ENCODE measurements around the gene CELF2. TPM values are rescaled to one million over a fixed set of nuclear protein-coding genes. Genes with fewer than 3 reads are reported as not detected.

CELF2 gene
- total RNA-seq, 1 donor from 2014 or later = 110 TPM

DNA sequence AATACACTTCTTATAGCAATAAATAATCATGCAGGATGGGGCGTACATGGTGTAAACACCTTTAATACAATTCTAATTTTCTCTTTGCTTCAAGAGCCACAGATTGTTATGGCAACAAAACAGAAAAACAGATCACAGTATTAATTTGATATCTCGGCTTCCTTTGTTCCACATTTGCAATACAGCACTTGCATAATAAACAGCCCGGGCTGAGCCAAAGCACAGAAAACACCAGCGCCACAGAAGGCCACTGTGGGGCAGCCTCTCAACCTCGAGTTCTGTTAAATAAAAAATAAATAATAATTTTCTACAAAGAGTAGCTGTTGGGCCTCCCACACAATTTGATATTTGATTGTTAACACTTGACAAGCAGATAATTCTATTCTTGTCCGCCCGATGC, 337.9 kb downstream of the CELF2 start:
- intact Hi-C loops (cut with DNase I) = no loop called here
- TF ChIP-seq, protein P1, sequence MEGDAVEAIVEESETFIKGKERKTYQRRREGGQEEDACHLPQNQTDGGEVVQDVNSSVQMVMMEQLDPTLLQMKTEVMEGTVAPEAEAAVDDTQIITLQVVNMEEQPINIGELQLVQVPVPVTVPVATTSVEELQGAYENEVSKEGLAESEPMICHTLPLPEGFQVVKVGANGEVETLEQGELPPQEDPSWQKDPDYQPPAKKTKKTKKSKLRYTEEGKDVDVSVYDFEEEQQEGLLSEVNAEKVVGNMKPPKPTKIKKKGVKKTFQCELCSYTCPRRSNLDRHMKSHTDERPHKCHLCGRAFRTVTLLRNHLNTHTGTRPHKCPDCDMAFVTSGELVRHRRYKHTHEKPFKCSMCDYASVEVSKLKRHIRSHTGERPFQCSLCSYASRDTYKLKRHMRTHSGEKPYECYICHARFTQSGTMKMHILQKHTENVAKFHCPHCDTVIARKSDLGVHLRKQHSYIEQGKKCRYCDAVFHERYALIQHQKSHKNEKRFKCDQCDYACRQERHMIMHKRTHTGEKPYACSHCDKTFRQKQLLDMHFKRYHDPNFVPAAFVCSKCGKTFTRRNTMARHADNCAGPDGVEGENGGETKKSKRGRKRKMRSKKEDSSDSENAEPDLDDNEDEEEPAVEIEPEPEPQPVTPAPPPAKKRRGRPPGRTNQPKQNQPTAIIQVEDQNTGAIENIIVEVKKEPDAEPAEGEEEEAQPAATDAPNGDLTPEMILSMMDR (IDR thresholded peaks at IDR 0.05) = no peak
- Histone ChIP-seq H3K4me3 (no peak overlapping the region), H3K4me1 (no peaks in the 10 kb centered on the region), H3K27me3 (no peaks in the 10 kb centered on the region), H3K36me3 (no peaks in the 10 kb centered on the region), H3K9me3 (no peaks in the 10 kb centered on the region), H3K27ac (no peak overlapping the region)
- DNase-seq = no peak
- ATAC-seq = no peak

DNA sequence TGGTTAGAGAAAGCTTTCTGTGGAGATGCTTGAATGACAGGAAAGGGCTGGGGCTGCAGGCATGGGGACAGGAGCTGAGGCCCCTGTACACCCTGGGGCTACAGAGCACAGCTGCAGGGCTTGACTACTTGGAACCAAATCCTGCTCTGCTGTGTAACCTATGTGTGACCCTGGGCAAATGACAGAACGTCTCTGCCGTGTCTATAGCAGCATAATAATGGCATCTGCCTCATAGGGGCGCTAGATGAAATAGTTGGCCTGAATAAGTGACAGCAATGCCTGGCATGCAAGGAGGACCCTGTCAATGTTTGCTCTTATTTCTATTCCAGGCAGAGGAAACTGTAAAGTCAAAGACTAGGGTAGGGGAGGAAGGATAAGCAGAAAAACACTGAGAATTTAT, 339.8 kb downstream of the CELF2 start:
- no peaks in the 10 kb centered on the region for H3K4me1 ChIP-seq
- H3K4me3 ChIP-seq = no peak overlapping the region
- intact Hi-C loops (cut with DNase I) = no loop called here
- H3K27me3 ChIP-seq = no peaks in the 10 kb centered on the region
- no peak for ATAC-seq
- TF ChIP-seq, protein P1 (IDR thresholded peaks at IDR 0.05) = no peak
- H3K27ac ChIP-seq = no peak overlapping the region
- no peak for DNase-seq
- no peaks in the 10 kb centered on the region for H3K36me3 ChIP-seq
- no peaks in the 10 kb centered on the region for H3K9me3 ChIP-seq

DNA sequence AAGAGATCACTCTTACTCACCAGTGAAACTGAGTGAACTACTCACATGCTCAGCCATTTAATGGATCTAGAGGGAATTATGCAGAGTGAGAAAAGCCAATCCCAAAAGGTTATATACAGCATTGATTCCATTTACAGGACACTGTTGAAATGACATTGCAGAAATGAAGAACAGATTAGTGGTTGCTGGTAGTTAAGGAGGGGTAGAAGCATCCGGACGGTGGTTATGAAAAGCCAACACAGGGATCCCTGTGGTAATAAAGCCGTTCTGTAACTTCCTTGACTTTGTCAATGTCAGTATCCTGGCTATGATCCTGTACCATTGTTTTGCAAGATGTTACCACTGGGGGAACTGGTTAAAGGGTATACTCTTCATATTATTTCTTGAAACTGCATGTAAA, 340.3 kb downstream of the CELF2 start:
- Histone ChIP-seq H3K36me3 (no peaks in the 10 kb centered on the region), H3K27me3 (no peaks in the 10 kb centered on the region), H3K4me3 (no peak overlapping the region), H3K4me1 (no peaks in the 10 kb centered on the region), H3K9me3 (no peaks in the 10 kb centered on the region), H3K27ac (no peak overlapping the region)
- DNase-seq = no peak
- intact Hi-C loops (cut with DNase I) = no loop called here
- no peak for ATAC-seq
- TF ChIP-seq, protein P1 (IDR thresholded peaks at IDR 0.05) = no peak

DNA sequence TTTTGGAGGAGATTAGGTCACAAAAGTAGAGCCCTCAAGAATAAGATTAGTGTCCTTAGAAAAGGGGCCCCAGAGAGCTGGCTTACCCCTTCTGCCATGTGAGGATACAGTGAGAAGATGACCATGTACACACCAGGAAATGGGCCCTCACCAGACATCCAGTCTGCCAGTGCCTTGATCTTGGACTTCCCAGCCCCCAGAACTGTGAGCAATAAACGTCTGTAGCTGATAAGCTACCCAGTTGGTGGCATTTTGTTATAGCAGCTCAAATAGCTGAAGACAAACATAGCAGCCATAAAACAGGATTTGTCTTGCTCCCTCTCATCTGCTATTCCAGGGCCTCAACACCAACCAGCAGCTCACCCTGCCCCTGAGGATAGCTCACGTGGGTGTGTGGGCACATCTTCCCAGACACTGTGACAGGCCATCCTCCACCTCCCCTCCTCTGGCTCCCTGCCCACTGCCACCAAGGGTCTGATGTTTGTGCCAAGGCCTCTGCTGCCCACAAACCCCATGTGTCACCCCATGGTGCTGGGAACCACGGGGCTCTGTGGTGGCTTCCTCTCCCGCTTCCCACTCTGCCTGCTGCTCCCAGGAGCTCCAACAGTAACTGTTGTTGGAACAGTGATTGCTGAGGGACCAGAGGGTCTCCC, 341.4 kb downstream of the CELF2 start:
- H3K4me1 ChIP-seq = no peaks in the 10 kb centered on the region
- intact Hi-C loops (cut with DNase I) = no loop called here
- no peak for ATAC-seq
- TF ChIP-seq, protein P1 (IDR thresholded peaks at IDR 0.05) = no peak
- no peak overlapping the region for H3K4me3 ChIP-seq
- no peak for DNase-seq
- H3K27ac ChIP-seq = no peak overlapping the region
- H3K36me3 ChIP-seq = no peaks in the 10 kb centered on the region
- no peaks in the 10 kb centered on the region for H3K9me3 ChIP-seq
- H3K27me3 ChIP-seq = no peaks in the 10 kb centered on the region

DNA sequence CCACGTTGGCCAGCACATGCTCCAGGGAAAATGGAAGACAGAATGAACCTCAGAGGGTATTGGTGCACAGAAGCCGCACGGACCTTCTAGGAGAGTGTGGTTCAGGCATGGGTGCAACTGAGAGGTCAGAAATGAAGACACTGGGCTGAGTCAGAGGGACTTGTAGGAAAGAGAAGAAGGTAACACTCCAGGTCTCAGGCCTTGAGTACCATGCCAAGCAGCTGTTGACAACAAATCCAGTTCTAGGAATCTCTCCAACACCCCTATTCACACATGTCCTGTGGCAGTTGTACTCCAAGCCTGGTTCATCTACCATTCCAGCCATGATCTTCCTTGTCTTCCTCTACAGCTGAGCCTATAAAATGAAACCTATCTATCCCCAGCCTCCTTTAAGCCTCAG, 342.2 kb downstream of the CELF2 start:
- DNase-seq (no peak), ATAC-seq (no peak)
- intact Hi-C loops (cut with DNase I) = no loop called here
- Histone ChIP-seq H3K4me3 (no peak overlapping the region), H3K27ac (no peak overlapping the region), H3K9me3 (no peaks in the 10 kb centered on the region), H3K36me3 (no peaks in the 10 kb centered on the region), H3K27me3 (no peaks in the 10 kb centered on the region), H3K4me1 (no peaks in the 10 kb centered on the region)
- TF ChIP-seq, protein P1 (IDR thresholded peaks at IDR 0.05) = no peak

DNA sequence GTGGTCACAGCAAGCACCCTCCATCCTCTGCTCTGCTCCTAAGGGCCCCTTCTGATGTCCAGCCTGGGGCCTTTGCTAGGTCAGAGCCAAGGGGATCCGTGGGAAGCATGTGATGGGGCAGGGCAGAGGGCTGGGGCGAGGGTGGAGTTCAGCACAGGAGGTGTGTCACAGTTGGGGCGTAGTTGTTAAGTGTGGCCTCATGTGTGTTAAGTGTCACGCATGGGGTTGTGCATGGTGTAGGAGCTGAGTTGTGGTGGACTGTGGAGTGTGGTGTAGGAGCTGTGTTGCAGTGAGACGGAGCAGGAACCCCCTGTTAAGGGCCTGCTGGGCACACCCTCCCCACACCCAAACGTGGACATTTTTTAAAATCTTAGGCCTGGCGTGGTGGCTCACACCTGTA, 345.8 kb downstream of the CELF2 start:
- TF ChIP-seq, protein P1 (IDR thresholded peaks at IDR 0.05) = no peak
- Histone ChIP-seq H3K9me3 (no peaks in the 10 kb centered on the region), H3K27me3 (no peaks in the 10 kb centered on the region), H3K27ac (no peak overlapping the region), H3K4me1 (no peaks in the 10 kb centered on the region), H3K36me3 (no peaks in the 10 kb centered on the region), H3K4me3 (no peak overlapping the region)
- DNase-seq (no peak), ATAC-seq (peak; percentile 15)
- intact Hi-C loops (cut with DNase I) = no loop called here
